ENCODE results near the gene CLNS1A.
"Not testable (repeated sequence)": the region's sequence is repeated elsewhere in the genome, so short reads cannot be mapped to it uniquely, and the experiment has no call there.

Gene CLNS1A

DNA sequence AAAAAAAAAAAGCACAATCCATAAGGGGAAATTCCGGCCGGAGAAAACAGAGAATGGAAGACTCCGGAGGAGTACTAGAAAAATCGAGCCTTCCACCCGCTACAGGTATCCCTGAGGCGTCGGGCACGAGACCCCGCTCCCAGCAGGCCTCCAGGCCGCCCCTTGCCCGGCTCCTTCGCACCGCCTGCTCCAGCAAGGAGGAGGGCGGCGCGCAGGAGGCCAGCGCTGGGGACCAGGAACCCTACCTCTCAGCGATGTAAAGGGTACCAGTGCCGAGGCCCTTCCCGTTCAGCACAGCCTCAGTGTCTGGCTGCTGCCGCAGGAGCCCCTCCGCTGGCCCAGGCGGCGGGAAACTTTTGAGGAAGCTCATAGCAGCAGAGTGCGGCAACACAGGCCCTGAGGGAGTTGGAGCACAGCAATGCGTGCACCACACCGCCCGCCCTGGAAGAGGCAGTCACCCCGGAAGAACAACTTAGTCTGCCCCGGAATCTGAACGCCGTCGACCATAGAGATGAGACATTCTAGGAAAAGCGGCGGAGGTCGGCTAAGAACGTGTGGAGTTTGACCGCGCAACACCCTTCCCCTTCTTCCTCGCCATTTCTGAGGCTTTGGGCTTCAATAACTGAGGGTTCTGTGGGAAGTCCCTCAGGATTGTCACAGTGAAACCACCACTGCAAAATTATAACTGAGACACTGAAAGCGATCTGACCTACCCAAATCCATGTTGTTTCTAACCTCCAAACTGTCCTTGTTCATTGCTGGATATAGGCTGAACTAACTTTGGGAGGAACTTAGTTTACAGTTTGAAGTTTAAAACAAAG, at the start of gene CLNS1A:
CLNS1A (minus strand) TSS at position 450 of the 821 bp plus-strand sequence; CDS start at position 370, 80 bp downstream.
- DNase-seq (ENCODE audit: low spot score) = peak; percentile 94

- no peak for DNase-seq (ENCODE audit: low spot score)
Observed at GRCh38 chr11:77687088-77687487, 49.5 kb upstream of the CLNS1A start.

DNA sequence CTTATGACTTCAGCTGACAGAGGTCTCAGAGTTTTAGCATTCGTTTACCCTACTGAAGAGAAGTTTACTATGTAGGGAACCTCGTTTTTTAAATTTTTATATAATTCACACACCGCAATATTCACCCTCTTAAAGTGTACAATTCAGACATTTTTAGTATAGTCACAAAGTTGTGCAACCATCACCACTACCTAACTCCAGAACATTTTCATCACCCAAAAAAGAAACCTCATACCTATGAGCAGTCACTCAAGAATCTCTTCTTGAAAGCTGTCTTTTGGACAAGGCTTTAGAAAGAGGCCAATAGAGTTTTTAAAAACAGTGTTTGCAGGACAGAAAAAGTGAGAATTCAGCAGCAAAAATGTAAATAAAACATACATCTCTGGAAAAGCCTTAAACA, 39.5 kb upstream of the CLNS1A start:
- no peak for DNase-seq (ENCODE audit: low spot score)

DNA sequence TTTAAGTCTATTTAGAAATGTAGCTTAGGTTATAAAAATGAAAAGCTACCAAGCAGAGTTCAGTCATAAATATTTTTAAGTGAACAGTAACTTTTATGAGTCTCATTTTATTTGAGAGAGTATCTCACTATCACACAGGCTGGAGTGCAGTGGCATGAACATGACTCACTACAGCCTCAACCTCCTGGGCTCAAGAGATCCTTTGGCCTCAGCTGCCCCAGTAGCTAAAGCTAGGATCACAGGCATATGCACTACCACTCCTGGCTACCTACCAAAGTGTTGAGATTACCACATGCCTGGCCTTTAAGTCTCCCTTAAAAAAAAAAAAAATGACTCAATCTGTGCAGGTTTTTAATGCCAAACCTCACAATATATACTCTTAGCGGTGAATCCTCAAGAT, 34.7 kb upstream of the CLNS1A start:
- no peak for DNase-seq (ENCODE audit: low spot score)

DNA sequence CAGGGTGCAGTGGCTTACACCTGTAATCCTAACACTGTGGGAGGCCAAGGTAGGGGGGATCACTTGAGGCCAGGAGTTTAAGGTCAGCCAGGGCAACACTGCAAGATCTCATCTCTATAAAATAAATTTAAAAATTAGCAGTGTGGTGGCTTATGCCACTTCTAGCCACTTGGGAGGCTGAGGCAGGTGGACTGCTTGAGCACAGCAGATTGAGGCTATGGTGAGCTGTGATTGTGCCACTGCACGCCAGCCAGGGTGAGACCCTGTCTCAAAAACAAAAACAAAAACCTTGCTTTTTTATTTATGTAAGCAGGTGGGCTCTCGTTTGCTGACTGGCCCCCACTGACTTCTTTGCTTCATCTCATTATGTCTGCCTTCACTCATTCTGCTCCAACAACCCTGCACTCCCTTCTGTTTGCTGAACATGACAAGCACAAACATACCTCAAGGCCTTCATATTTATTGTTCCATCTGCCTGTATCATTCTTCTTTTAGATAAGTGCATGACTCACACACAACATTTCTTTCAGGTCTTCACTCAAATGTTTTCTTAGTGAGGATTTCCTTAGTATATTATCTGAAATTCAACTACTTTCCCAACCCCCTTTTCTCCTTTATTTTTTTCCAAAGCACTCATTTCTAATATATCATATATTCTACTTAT, 32.4 kb upstream of the CLNS1A start:
- peak; percentile 4 for DNase-seq (ENCODE audit: low spot score)

- no peak for DNase-seq (ENCODE audit: low spot score)
Observed at GRCh38 chr11:77668760-77669159, 31.2 kb upstream of the CLNS1A start.

GRCh38 chr11:77665240-77665965, 27.8 kb upstream of the CLNS1A start:
- no peak for DNase-seq (ENCODE audit: low spot score)

DNA sequence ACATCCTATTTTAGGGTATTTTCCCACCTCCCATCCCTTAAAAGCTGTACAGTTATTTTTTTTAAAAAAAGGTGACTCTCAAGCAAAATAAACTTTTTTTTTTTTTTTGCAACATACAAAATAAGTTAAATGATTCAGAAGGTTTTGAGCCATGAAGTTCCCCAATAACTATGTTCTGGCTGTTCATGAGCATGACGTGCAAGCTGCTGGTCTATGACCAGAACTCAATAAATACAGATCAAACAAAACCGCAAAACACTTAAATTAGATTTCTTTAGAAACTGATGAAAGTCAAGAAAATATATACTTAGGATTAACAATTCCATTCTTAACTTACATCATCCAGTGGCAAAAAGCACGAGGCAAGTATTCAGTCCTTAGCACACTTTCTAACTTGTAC, 24.1 kb upstream of the CLNS1A start:
- no peak for DNase-seq (ENCODE audit: low spot score)

DNA sequence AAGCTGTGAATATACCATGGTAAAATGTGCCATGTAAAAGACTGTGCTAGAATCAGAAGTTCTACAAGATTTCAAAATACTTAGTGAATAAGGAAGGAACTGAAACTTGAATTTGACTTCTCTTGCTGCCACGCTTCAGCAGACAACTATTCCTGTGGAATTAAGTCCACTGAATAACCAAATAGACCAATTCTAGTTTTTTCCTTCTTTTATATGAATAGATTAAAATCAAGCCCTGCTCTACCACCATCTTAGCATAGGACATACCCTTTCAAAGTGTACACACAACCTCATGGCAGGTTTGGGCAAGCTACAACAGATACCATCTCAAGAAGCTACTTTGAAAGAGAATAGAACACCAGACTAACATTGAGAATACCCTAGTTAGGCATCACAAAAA, 23.4 kb upstream of the CLNS1A start:
- no peak for DNase-seq (ENCODE audit: low spot score)

GRCh38 chr11:77658213-77659013, 20.8 kb upstream of the CLNS1A start:
- no peak for DNase-seq (ENCODE audit: low spot score)

- DNase-seq (ENCODE audit: low spot score) = no peak
Observed at GRCh38 chr11:77656362-77656761, 18.8 kb upstream of the CLNS1A start.

GRCh38 chr11:77654770-77655434, 17.3 kb upstream of the CLNS1A start:
- DNase-seq (ENCODE audit: low spot score) = no peak

- no peak for DNase-seq (ENCODE audit: low spot score)
Observed at GRCh38 chr11:77650123-77650522, 12.5 kb upstream of the CLNS1A start.

- DNase-seq (ENCODE audit: low spot score) = no peak
Observed at GRCh38 chr11:77647654-77648305, 10.2 kb upstream of the CLNS1A start.

- DNase-seq (ENCODE audit: low spot score) = no peak
Observed at GRCh38 chr11:77644887-77645286, 7.3 kb upstream of the CLNS1A start.

DNA sequence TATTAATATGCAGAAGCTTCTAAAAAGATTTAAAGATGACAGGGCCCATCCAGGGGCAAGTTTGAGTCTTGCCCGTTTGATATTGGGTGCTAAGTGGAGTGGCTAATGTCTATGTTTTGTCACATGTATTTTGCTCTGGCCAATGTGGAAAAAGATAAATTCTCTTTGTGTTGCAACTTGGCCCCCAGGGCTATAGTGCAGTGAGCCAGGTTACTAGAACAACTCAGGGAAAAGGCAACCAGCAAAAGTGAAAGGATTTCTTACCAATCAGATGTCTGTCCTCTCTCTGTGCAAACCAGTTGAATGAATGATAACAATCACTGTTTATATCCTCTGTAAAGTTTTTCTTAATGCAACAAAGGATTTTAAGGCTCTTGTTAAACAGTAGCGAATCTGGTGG, 4.6 kb upstream of the CLNS1A start:
- DNase-seq (ENCODE audit: low spot score) = no peak

DNA sequence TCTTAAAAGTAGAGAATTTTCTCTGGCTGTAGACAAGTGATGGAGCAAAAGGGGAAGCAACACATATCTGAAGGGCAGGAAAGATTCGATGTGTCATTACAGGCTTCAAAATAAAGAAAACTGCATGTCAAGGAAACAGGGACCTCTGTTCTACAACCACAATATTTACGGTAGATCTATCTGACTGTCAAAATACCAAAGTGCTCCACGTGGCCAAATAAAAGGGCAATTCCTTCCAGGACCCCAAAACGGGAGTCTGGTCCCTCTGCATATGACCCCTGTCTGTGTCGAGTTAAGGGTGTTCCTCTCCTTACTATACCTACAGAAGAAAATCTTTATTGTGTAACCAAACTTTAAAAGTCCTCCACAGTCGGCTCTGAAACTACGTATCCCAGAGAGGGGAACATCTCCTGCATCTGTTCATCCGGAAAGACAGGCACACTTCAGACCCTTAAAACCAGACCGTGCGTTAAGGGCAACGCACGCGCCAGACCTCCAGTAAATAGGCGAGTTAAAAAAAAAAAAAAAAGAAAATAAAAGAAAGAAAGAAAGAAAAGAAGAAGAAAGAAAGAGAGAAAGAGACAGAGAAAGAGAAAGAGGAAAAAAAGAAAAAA, 756 bp downstream of the CLNS1A start:
- DNase-seq (ENCODE audit: low spot score) = no peak

- DNase-seq (ENCODE audit: low spot score) = not testable (repeated sequence)
Observed at GRCh38 chr11:77633926-77634325, 3.7 kb downstream of the CLNS1A start.

GRCh38 chr11:77630157-77630710, 7.4 kb downstream of the CLNS1A start:
- DNase-seq (ENCODE audit: low spot score) = no peak

DNA sequence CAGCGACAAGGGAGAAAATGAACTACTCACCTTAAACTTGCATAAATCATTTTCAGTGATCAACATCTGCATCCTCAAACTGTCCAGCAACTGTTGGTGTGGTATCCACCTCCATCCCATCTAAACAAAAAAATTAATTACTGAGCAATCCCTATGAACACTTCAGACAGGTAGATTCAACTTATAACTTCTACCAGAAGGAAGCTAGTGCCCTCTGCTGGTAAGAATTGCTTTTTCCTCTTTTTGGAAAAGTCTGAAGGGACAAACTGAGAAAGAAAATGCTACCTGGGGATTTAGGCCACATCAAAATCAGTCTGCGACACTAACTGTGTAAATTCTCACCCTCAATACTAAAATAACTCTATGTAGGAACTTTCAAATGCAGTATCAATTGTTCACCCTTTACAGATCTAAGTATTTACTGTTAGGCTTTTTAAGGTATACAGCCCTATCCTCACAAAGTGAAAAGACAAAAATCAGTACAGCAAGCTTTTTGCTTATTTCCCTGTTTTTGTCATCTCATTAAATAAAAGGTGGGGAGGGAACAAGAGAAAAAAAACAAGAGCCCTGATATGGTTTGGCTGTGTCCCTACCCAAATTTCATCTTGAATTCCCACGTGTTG, 17.9 kb downstream of the CLNS1A start:
- DNase-seq (ENCODE audit: low spot score) = peak; percentile 43

Data from Ammon's horn (tissue), 1 donor.